SK-N-SH (cell line): ENCODE measurements around the gene TRH. TPM values are rescaled to one million over a fixed set of nuclear protein-coding genes. Genes with fewer than 3 reads are reported as not detected.

Experiments
- CTCF ChIA-PET: fragments of 300-600, 350-600 bp; formaldehyde crosslinking; extraction: SDS; loops from one replicate; lab custom pipeline; 2021; lab: Yijun Ruan, JAX
- POLR2A ChIA-PET: fragments of 350-600 bp; sonication (Branson Sonifier 250); formaldehyde crosslinking; extraction: SDS; loops from one replicate; lab custom pipeline; 2020; ENCODE audit warnings: antibody characterized with exemption, inconsistent platforms; lab: Yijun Ruan, JAX
- DNase-seq: peaks from one replicate; pipeline ENCODE4 v3.0.0; 2012
- H2AFZ ChIP-seq: fragments of 200-600 bp; sonication (generic); 2 replicates; pipeline ENCODE4 v1.8.1; 2016; ENCODE audit warnings: antibody characterized with exemption, mild to moderate bottlenecking, low read depth
- H3F3A ChIP-seq: fragments of 200-600 bp; sonication (generic); replicated peaks from 2 replicates; pipeline ENCODE3; 2016; ENCODE audit warnings: antibody characterized with exemption, mild to moderate bottlenecking; ENCODE audit not compliant: insufficient read depth
- H3K27ac ChIP-seq, 2 experiments: fragments of 200-500 bp in 1 of 2; fragments of 200-600 bp in 1 of 2; sonication (Bioruptor generic) in 1 of 2; sonication (generic), shearing (Covaris generic) in 1 of 2; 2 replicates each; pipeline versions ENCODE4 v1.5.1 to v1.6.1; 2014 to 2016; ENCODE audit warnings: low read depth in 2 of 2, inconsistent platforms in 1 of 2, low read length in 1 of 2, mild to moderate bottlenecking in 1 of 2, mixed read lengths in 1 of 2
- H3K27me3 ChIP-seq: fragments of 200-600 bp; sonication (generic), shearing (Covaris generic); 2 replicates; pipeline ENCODE4 v1.6.1; 2016; ENCODE audit warnings: mixed run types; ENCODE audit not compliant: insufficient read depth
- H3K36me3 ChIP-seq, 2 experiments: fragments of 200-500 bp in 1 of 2; fragments of 200-600 bp in 1 of 2; sonication (Bioruptor generic) in 1 of 2; sonication (generic) in 1 of 2; replicated peaks in 1 of 2; 2 replicates each; pipeline versions ENCODE3 to v1.5.1; 2014 to 2016; ENCODE audit warnings: low read length in 1 of 2, mild to moderate bottlenecking in 1 of 2; ENCODE audit not compliant: insufficient read depth in 2 of 2, control insufficient read depth in 1 of 2
- H3K4me1 ChIP-seq, 2 experiments: fragments of 200-500 bp in 1 of 2; fragments of 200-600 bp in 1 of 2; sonication (Bioruptor generic) in 1 of 2; sonication (generic), shearing (Covaris generic) in 1 of 2; 2 replicates each; pipeline versions ENCODE4 v1.5.1 to v1.6.1; 2014 to 2016; ENCODE audit warnings: low read depth in 1 of 2, low read length in 1 of 2, mixed run types in 1 of 2; ENCODE audit not compliant: insufficient read depth in 2 of 2, control insufficient read depth in 1 of 2
- H3K4me2 ChIP-seq: fragments of 200-600 bp; sonication (generic), shearing (Covaris generic); 2 replicates; pipeline ENCODE4 v1.6.1; 2017; ENCODE audit warnings: mixed run types
- H3K4me3 ChIP-seq, 2 experiments: fragments of 200-500 bp in 1 of 2; fragments of 200-600 bp in 1 of 2; sonication (Bioruptor generic) in 1 of 2; sonication (generic), shearing (Covaris generic) in 1 of 2; 2 replicates each; pipeline versions ENCODE4 v1.5.1 to v1.8.1; 2014 to 2016; ENCODE audit warnings: low read depth in 2 of 2, inconsistent platforms in 1 of 2, low read length in 1 of 2, mild to moderate bottlenecking in 1 of 2, mixed read lengths in 1 of 2, moderate library complexity in 1 of 2
- H3K79me2 ChIP-seq: fragments of 200-600 bp; sonication (generic); 2 replicates; pipeline ENCODE4 v1.8.1; 2017; ENCODE audit warnings: mild to moderate bottlenecking; ENCODE audit not compliant: insufficient read depth
- H3K9ac ChIP-seq: fragments of 200-600 bp; sonication (generic); 2 replicates; pipeline ENCODE4 v1.6.1; 2017; ENCODE audit warnings: mixed run types
- H3K9me2 ChIP-seq: fragments of 200-600 bp; sonication (generic); 2 replicates; pipeline ENCODE4 v1.6.1; 2017; ENCODE audit warnings: mixed run types
- H3K9me3 ChIP-seq: fragments of 200-600 bp; sonication (generic); 2 replicates; pipeline ENCODE4 v1.6.1; 2017; ENCODE audit warnings: mixed run types, mild to moderate bottlenecking, moderate library complexity
- H4K20me1 ChIP-seq: fragments of 200-600 bp; sonication (generic); 2 replicates; pipeline ENCODE4 v1.6.1; 2017; ENCODE audit warnings: mild to moderate bottlenecking, mixed run types; ENCODE audit not compliant: insufficient read depth
- CHD2 ChIP-seq: fragments of 150-350 bp; IDR thresholded peaks from 2 replicates; pipeline ENCODE4 v1.6.1; 2018; ENCODE audit warnings: low read length; ENCODE audit not compliant: partially characterized antibody
- EP300 ChIP-seq, 2 experiments: IDR thresholded peaks; 2 replicates each; pipeline versions ENCODE4 v1.4.0 to v1.6.1; 2012; ENCODE audit warnings: borderline replicate concordance in 1 of 2, low read depth in 1 of 2, low read length in 1 of 2
- EZH2phosphoT487 ChIP-seq: fragments of 200-600 bp; sonication (generic); IDR thresholded peaks from 2 replicates; pipeline ENCODE4 v1.6.1; 2017; ENCODE audit warnings: low read depth, mixed run types, mild to moderate bottlenecking, antibody characterized with exemption, moderate library complexity, borderline replicate concordance
- FOSL2 ChIP-seq: IDR thresholded peaks from 2 replicates; pipeline ENCODE4 v1.4.0; 2012; ENCODE audit warnings: low read depth, mild to moderate bottlenecking, moderate library complexity, borderline replicate concordance
- FOXJ3 ChIP-seq: sonication (generic); formaldehyde crosslinking; IDR thresholded peaks from 2 replicates; pipeline ENCODE4 v1.5.1; 2020; ENCODE audit warnings: mild to moderate bottlenecking, missing genetic modification reagents
- JUND ChIP-seq: IDR thresholded peaks from 2 replicates; pipeline ENCODE4 v1.4.0; 2012
- MAX ChIP-seq: IDR thresholded peaks from 2 replicates; pipeline ENCODE4 v1.4.0; 2012; ENCODE audit warnings: low read depth
- MXI1 ChIP-seq: IDR thresholded peaks from 2 replicates; pipeline ENCODE4 v1.6.1; 2012; ENCODE audit warnings: mild to moderate bottlenecking, low read depth, low read length, improper control_type of control experiment
- NFIC ChIP-seq: IDR thresholded peaks from 2 replicates; pipeline ENCODE4 v1.4.0; 2012; ENCODE audit warnings: borderline replicate concordance
- NRF1 ChIP-seq: IDR thresholded peaks from 2 replicates; pipeline ENCODE4 v1.6.1; 2012; ENCODE audit warnings: low read depth, mild to moderate bottlenecking, low read length
- PBX3 ChIP-seq: IDR thresholded peaks from 2 replicates; pipeline ENCODE4; 2012
- POLR2AphosphoS5 ChIP-seq: IDR thresholded peaks from 2 replicates; pipeline ENCODE4 v1.6.1; 2012; ENCODE audit warnings: low read depth, low read length
- RFX5 ChIP-seq: IDR thresholded peaks from 2 replicates; pipeline ENCODE4 v1.6.1; 2012; ENCODE audit warnings: mild to moderate bottlenecking, improper control_type of control experiment, low read length
- SMC3 ChIP-seq: IDR thresholded peaks from 2 replicates; pipeline ENCODE4 v1.6.1; 2012; ENCODE audit warnings: low read depth, low read length, improper control_type of control experiment
- TAF1 ChIP-seq: IDR thresholded peaks from 2 replicates; pipeline ENCODE4 v1.6.1; 2012; ENCODE audit warnings: low read depth, mild to moderate bottlenecking, low read length, moderate library complexity, borderline replicate concordance
- TCF12 ChIP-seq: IDR thresholded peaks from 2 replicates; pipeline ENCODE4 v1.4.0; 2012
- TEAD4 ChIP-seq: IDR thresholded peaks from 2 replicates; pipeline ENCODE4 v1.4.0; 2012; ENCODE audit warnings: mild to moderate bottlenecking, borderline replicate concordance; ENCODE audit not compliant: insufficient read depth
- YY1 ChIP-seq: IDR thresholded peaks from 2 replicates; pipeline ENCODE4 v1.4.0; 2012; ENCODE audit warnings: low read depth, mild to moderate bottlenecking
- WGBS: methylation state at CpG from one replicate; pipeline ENCODE4 v1.1.6; 2017; ENCODE audit warnings: low lambda C conversion rate; 5-methylcytosine and 5-hydroxymethylcytosine counted together
- polyA plus RNA-seq, 3 experiments: library from polyadenylated mRNA; depleted of rRNA; stranded (reverse); fragments of >200 nt; gene quantifications; 2 replicates each; pipeline ENCODE4 v1.2.3, GENCODE V29; 2012
- TF ChIP-seq, protein P1 (sequence below): IDR thresholded peaks from 2 replicates; pipeline ENCODE4 v1.4.0; 2012; ENCODE audit warnings: low read depth, borderline replicate concordance
- TF ChIP-seq, protein P2 (sequence below): fragments of 150-350 bp; IDR thresholded peaks from 2 replicates; pipeline ENCODE4 v1.6.1; 2017; ENCODE audit warnings: antibody characterized with exemption, low read length, low read depth, borderline replicate concordance
- TF ChIP-seq, protein P3 (sequence below): fragments of 200-600 bp; sonication (generic); IDR thresholded peaks from 2 replicates; pipeline ENCODE4 v1.6.1; 2017; ENCODE audit warnings: antibody characterized with exemption, mild to moderate bottlenecking, moderate library complexity

TRH gene
- polyA plus RNA-seq, 1 of the 3 experiments (the other 2 are of a cell fraction) = not detected

DNA sequence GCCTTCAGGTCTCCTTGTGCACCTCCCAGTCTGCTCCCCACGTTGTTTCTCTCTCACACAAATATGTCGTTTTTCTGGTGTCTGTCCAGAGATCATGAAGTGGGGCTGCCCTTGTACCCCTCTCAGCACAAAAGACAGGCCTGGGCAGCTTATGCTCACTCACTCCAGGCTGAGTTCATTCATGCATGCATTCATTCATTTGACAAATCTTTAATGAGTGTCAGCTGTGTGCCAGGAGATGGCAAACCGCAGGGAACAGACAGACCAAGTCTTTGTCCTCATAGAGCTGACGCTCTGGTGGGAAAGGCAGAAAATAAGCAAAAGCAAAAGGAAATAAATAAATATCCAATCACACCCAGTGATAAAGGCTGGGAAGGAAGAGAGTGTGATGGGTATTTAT is 7.6 kb upstream of the TRH start:
- ChIA-PET POLR2A (no interaction called here), CTCF (interaction anchor here (2.5 kb wide), 1 partner anchor 25 kb away, joined by 13 read pairs; no protein-coding TSS in a partner anchor)
- 31% methylated on average over 4 of the region's 4 CpGs for WGBS
- Histone ChIP-seq H2AFZ (no peak overlapping the region), H3K4me3 (no peak overlapping the region), H3K4me1 (no peaks in the 10 kb centered on the region), H3K9me2 (no peaks in the 10 kb centered on the region), H3K36me3 (no peaks in the 10 kb centered on the region), H3K9me3 (no peaks in the 10 kb centered on the region), H3K4me2 (no peak overlapping the region), H3F3A (no peaks in the 10 kb centered on the region), H3K27me3 (no peaks in the 10 kb centered on the region; the same call in 1 of the 2 replicates), H4K20me1 (no peaks in the 10 kb centered on the region), H3K9ac (no peak overlapping the region), H3K79me2 (no peaks in the 10 kb centered on the region), H3K27ac (no peak overlapping the region)
- TF ChIP-seq, protein P1, sequence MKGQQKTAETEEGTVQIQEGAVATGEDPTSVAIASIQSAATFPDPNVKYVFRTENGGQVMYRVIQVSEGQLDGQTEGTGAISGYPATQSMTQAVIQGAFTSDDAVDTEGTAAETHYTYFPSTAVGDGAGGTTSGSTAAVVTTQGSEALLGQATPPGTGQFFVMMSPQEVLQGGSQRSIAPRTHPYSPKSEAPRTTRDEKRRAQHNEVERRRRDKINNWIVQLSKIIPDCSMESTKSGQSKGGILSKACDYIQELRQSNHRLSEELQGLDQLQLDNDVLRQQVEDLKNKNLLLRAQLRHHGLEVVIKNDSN = no peak
- TF ChIP-seq NRF1 (no peak), POLR2AphosphoS5 (no peak), NFIC (no peak), PBX3 (no peak), YY1 (no peak), EZH2phosphoT487 (no peak)
- TF ChIP-seq, protein P2, sequence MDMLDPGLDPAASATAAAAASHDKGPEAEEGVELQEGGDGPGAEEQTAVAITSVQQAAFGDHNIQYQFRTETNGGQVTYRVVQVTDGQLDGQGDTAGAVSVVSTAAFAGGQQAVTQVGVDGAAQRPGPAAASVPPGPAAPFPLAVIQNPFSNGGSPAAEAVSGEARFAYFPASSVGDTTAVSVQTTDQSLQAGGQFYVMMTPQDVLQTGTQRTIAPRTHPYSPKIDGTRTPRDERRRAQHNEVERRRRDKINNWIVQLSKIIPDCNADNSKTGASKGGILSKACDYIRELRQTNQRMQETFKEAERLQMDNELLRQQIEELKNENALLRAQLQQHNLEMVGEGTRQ = no peak
- TF ChIP-seq, protein P3, sequence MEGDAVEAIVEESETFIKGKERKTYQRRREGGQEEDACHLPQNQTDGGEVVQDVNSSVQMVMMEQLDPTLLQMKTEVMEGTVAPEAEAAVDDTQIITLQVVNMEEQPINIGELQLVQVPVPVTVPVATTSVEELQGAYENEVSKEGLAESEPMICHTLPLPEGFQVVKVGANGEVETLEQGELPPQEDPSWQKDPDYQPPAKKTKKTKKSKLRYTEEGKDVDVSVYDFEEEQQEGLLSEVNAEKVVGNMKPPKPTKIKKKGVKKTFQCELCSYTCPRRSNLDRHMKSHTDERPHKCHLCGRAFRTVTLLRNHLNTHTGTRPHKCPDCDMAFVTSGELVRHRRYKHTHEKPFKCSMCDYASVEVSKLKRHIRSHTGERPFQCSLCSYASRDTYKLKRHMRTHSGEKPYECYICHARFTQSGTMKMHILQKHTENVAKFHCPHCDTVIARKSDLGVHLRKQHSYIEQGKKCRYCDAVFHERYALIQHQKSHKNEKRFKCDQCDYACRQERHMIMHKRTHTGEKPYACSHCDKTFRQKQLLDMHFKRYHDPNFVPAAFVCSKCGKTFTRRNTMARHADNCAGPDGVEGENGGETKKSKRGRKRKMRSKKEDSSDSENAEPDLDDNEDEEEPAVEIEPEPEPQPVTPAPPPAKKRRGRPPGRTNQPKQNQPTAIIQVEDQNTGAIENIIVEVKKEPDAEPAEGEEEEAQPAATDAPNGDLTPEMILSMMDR = no peak
- DNase-seq = no peak

DNA sequence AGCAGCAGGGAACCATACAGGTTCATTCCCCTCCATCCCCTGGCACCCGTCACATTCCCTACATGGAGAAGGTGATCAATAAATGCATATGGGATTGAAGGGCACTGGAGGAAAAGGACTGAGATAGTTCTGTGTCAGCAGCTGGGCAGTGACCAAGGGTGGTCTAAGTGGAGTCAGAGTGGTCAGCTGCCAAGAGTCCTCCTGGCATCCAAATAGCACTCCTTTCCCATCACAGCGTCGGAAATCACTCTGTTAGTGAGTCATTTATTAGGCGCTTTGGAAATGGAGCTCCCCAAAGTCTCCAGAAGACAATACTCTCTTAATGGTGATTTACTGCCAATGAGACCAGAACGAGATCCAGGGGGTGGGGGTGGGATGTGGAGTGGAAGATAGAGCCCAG is 6.8 kb upstream of the TRH start:
- no peaks in the 10 kb centered on the region for H4K20me1 ChIP-seq
- ChIA-PET CTCF (interaction anchor here (1.5 to 2.5 kb wide), 2 partner anchors 20 to 25 kb away, joined by 3 to 13 read pairs; no protein-coding TSS in a partner anchor), POLR2A (no interaction called here)
- 70% methylated on average over 5 of the region's 5 CpGs for WGBS
- DNase-seq = no peak
- no peaks in the 10 kb centered on the region for H3K9me2 ChIP-seq
- no peaks in the 10 kb centered on the region for H3K79me2 ChIP-seq
- no peaks in the 10 kb centered on the region for H3K9me3 ChIP-seq
- H3K4me2 ChIP-seq = no peak overlapping the region
- no peak overlapping the region for H2AFZ ChIP-seq
- H3K4me3 ChIP-seq = no peak overlapping the region
- no peak overlapping the region for H3K9ac ChIP-seq
- no peaks in the 10 kb centered on the region for H3F3A ChIP-seq
- H3K36me3 ChIP-seq = no peaks in the 10 kb centered on the region
- no peaks in the 10 kb centered on the region for H3K4me1 ChIP-seq
- peaks cover 5% of the 10 kb centered on the region; the same call in 1 of the 2 replicates for H3K27me3 ChIP-seq
- H3K27ac ChIP-seq = no peak overlapping the region
- TF ChIP-seq TCF12 (no peak), MXI1 (no peak), MAX (no peak), FOXJ3 (no peak), TAF1 (no peak), PBX3 (no peak), FOSL2 (no peak), CHD2 (no peak), RFX5 (no peak), YY1 (no peak), POLR2AphosphoS5 (no peak), SMC3 (no peak), TEAD4 (no peak), NFIC (no peak), EP300 (IDR thresholded peaks at IDR 0.05; ENCODE audit: borderline replicate concordance in 1 of 2, low read depth in 1 of 2, low read length in 1 of 2) (no peak), NRF1 (no peak), JUND (no peak)
- TF ChIP-seq, protein P1 = no peak
